H1 (cell line): ENCODE measurements around the gene COG3. TPM values are rescaled to one million over a fixed set of nuclear protein-coding genes. Genes with fewer than 3 reads are reported as not detected.

Experiments
- E2F6 ChIP-seq: IDR thresholded peaks from 2 replicates; pipeline ENCODE4 v1.6.1; 2012; ENCODE audit warnings: inconsistent platforms
- SIRT6 ChIP-seq: IDR thresholded peaks from one replicate; pipeline ENCODE4 v1.7.1; 2012; ENCODE audit warnings: low read length, inconsistent platforms
- SRF ChIP-seq: IDR thresholded peaks from 2 replicates; pipeline ENCODE4 v1.6.1; 2011; ENCODE audit warnings: mild to moderate bottlenecking, low read depth, low read length, moderate library complexity
- TAF7 ChIP-seq: optimal IDR thresholded peaks from 2 replicates; pipeline ENCODE3; 2011; ENCODE audit warnings: low read depth, mild to moderate bottlenecking, inconsistent platforms, low read length, moderate library complexity, borderline replicate concordance
- polyA plus RNA-seq, 7 experiments: library from polyadenylated mRNA; depleted of rRNA in 3 of 7; stranded (reverse) in 5 of 7; unstranded in 2 of 7; fragments of >200 nt in 5 of 7; fragments of 200-250 nt in 2 of 7; gene quantifications; 1 replicate in 5 of 7; 2 replicates in 1 of 7; 4 replicates in 1 of 7; pipeline versions ENCODE4 v1.2.1 to v1.2.3, GENCODE V29; 2011 to 2013; ENCODE audit warnings: missing spikeins in 2 of 7, mixed read lengths in 2 of 7
- total RNA-seq: library from RNA; stranded (reverse); fragmentation: NEBNext Ultra II Directional; extraction: Animal tissue kit (Norgen Biotek cat#: 25700); gene quantifications from 2 replicates; pipeline ENCODE4 v1.2.1, GENCODE V29; 2021

Gene COG3
- total and polyA plus RNA-seq, 2 of the 8 experiments (the other 6 are each of a cell fraction or from before 2014, with no cell fraction given), result 12.7 to 13.5 TPM

GRCh38 chr13:45576466-45576865, 111.7 kb downstream of the COG3 start (continued):
- TF ChIP-seq E2F6, result no peak
- no peak for TF ChIP-seq TAF7
- TF ChIP-seq SRF, result no peak
- TF ChIP-seq SIRT6, result no peak
